ENCODE results near the gene TSR3.

GRCh38 chr16:1389762-1390161 is 38.1 kb upstream of the TSR3 start:
- no peak for TF ChIP-seq POLR2AphosphoS5 (IDR thresholded peaks at IDR 0.05)
- TF ChIP-seq CTCF (IDR thresholded peaks at IDR 0.05), result no peak
- TF ChIP-seq POLR2A (IDR thresholded peaks at IDR 0.05), result no peak
- TF ChIP-seq EP300 (IDR thresholded peaks at IDR 0.05), result no peak

All from upper lobe of left lung (tissue), 4 donors.